ENCODE measurements around the gene CTAGE9.
"Not testable (repeated sequence)": the region's sequence is repeated elsewhere in the genome, so short reads cannot be mapped to it uniquely, and the experiment has no call there.

Gene CTAGE9

DNA sequence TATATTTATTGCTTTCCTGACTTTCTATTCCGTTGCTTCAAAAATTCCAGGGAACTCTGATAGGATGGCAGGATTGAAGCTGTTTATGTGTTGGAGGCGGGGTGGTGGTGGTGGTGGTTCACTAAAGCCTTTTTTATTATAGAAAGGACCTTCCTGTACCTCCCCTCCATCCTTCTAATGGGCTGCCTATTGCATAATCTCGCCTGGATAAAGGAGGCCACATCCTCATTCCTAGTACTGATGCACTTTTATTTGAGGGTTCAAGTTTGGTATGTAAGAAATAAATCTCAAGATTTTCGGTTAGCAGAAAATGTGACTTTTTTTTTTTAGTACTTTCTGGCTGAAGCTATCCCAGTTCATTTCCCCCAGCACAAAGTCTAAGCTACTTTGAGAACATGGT lies 18.7 kb upstream of the CTAGE9 start:
- no peak for DNase-seq (ENCODE audit: low read depth, low spot score)

GRCh38 chr6:131728296-131728939 lies 17.6 kb upstream of the CTAGE9 start:
- DNase-seq (ENCODE audit: low read depth, low spot score) = no peak

DNA sequence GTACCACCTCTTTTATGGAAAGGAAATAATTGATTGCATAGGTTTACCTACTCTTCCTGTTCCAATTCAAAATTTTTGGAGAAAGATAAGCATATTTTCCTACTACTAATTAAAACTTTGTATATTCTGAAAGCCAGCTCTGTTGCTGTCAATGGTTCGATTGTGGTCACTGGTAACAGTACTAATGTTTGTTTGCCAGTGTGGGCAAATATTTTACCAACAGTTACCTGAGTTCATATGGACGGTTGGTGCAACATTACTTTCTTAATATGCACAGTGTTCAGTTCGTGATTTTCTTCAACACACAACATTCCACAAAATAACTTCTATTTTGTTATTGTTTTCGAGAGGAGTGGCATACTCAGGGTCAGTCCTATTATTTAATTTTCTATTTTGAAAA lies 17.1 kb upstream of the CTAGE9 start:
- no peak for DNase-seq (ENCODE audit: low read depth, low spot score)

DNA sequence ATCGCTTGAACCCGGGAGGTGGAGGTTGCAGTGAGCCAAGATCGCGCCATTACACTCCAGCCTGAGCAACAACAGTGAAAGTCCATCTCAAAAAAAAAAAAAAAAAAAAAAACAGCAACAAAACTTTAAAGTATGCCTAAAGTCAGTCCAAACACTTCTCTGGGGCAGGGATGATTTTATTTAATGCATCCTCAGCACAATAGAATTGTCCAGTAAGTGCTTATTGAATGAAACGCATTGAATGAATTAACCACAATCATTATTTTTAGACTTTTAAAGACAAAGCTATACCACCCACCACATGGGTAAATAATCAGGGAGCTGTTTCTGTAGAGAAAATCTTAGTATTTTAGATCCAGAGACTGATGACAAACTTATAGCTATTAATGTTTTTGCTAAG lies 16.6 kb upstream of the CTAGE9 start:
- DNase-seq (ENCODE audit: low read depth, low spot score) = no peak

GRCh38 chr6:131724114-131724513 lies 13.3 kb upstream of the CTAGE9 start:
- DNase-seq (ENCODE audit: low read depth, low spot score) = no peak

GRCh38 chr6:131721161-131721560 lies 10.3 kb upstream of the CTAGE9 start:
- DNase-seq (ENCODE audit: low read depth, low spot score) = no peak

DNA sequence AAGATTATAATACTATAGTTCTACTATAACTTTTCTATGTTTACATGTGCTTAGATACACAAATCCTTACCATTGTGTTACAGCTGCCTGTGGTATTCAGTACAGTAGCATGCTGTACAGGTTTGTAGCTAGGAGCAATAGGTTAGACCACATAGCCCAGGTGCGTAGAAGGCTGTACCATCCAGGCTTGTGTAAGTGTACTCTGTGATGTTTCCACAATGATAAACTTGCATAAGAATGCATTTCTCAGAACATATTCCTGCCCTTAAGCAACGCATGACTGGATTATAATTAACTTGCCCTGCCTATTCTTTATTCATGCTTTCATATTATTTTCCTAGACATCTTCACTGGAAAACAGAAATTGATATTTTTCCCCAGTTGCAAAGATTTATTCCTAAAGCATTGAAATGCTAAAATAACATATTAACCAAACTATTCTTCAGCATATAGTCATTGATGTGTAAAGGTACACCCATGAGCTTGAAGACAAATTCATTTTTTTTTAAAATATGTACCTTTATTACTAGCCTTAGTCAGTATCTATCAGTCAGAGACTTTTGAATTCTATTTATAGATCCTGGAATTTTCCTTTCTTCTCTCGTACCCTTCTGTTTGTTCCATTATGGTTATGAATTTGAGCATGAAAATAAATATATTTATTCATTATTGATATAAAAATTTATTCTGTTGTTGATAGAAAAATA lies 7.2 kb upstream of the CTAGE9 start:
- no peak for DNase-seq (ENCODE audit: low read depth, low spot score)

DNA sequence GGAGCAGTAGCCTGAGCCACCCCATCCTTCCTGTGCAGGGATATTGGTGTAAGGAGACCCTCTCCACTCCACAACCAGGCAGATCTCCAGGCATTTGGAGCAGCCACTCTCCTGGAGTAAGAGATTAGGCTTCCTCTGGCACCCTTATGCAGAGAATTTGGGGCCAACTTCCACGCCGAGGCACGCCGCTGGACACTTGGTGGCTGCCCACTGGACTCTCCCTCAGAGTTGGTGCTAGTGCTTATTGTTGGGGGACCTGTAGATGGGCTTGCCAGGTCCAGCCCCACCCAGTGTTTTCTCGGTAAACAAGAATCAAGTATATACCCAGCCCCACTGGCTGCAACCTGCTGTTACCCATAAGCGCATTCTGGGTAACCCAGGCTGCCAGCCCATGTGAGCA lies 4.8 kb upstream of the CTAGE9 start:
- DNase-seq (ENCODE audit: low read depth, low spot score) = not testable (repeated sequence)

GRCh38 chr6:131703905-131704304 lies 6.9 kb downstream of the CTAGE9 start:
- not testable (repeated sequence) for DNase-seq (ENCODE audit: low read depth, low spot score)

DNA sequence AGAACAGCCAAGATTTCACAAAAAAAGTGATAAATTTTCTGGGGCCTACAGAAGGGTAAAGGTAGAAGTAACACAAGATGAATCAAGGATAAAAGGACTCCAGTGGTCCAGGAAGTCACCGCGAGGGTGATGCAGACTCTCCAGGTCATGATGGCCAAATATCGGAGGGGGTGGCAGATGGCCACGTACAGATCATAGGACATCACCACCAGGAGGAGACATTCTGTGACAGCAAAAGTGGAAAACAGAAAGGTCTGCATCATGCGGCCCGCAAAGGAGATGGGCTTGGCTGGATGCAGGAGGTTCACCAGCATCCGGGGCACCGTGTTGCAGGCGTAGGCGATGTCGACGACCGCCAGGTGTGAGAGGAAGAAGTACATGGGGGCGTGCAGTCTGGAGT lies 10.0 kb downstream of the CTAGE9 start:
- not testable (repeated sequence) for DNase-seq (ENCODE audit: low read depth, low spot score)

DNA sequence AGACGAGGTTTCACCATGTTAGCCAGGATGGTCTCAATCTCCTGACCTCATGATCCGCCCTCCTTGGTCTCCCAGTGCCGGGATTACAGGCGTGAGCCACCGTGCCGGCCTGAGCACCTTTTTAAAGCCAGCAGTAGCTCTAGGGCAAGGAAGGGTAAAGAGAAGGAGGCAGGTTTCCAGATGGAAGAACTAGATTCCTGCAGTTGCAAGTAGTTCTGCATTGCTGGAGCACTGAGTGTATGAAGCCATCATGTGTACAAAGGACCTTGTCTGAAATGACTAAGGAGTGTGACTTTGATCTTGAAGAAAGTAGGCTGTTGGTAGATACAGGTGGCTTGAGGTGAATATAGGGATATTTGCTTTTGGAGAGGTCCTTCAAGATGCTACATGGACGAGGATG lies 13.9 kb downstream of the CTAGE9 start:
- DNase-seq (ENCODE audit: low read depth, low spot score) = no peak

DNA sequence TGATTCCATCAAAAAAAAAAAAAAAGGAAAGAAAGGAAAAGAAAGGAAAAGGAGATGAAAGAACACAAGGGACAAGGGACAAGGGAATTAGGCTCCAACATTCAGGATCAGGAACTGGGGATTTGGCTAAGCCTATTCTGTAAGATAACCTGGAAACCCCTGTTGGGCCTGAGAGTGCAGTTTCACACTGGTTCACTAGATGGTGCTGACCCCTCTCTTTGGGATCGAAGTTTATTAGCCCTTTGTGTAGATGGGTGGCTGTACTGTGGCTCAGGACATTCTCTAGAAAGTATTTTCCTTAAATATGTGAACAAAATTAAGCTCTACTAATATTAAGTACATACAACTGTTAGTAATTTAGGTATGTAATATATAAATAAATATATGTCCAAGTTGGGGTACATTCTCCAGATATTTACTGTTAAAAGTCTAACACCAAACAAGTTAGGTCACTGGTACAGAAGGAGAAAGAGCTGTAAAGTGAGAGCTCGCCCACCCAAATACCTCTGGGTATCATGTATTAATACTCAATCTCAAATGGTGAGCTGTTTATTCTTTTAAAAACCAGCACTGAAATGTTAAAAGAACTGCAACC lies 15.9 kb downstream of the CTAGE9 start:
- peak; percentile 32 for DNase-seq (ENCODE audit: low read depth, low spot score)

DNA sequence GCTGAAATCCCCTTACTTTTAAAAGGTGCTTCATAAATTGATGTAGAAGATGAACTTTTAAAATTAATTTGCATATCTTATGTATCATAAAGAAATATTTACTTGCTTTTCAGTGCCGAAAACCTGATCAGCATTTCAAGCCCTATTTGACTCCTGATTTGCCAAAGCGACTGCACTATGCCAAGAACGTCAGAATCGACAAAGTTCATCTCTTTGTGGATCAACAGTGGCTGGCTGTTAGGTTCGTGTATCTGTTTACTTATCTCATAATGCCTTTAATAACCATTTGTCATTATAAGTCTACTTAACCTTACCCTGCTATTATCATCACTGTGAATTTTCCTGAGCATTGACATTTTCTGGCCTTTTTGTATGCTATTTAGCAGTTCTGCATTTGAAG lies 17.4 kb downstream of the CTAGE9 start:
- DNase-seq (ENCODE audit: low read depth, low spot score) = no peak

GRCh38 chr6:131692589-131692988 lies 18.2 kb downstream of the CTAGE9 start:
- no peak for DNase-seq (ENCODE audit: low read depth, low spot score)

DNA sequence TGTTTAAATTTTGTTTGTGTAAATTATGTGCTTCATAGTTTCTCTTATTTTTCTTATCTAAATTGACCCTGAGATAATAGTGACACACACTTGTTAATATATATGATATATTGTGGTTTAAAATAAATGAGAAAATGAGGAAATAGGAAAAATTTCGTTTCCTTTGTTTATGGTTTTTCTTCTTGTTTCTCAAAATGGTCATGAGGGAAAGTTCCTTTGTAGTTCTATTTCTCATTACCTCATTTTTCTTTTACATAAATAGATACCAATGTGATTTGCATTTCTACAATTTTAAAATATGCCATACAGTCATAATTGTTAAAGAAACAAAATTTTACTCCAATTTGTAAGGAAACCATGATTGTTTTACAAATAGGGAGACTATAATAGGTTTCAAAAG lies 18.8 kb downstream of the CTAGE9 start:
- no peak for DNase-seq (ENCODE audit: low read depth, low spot score)

DNA sequence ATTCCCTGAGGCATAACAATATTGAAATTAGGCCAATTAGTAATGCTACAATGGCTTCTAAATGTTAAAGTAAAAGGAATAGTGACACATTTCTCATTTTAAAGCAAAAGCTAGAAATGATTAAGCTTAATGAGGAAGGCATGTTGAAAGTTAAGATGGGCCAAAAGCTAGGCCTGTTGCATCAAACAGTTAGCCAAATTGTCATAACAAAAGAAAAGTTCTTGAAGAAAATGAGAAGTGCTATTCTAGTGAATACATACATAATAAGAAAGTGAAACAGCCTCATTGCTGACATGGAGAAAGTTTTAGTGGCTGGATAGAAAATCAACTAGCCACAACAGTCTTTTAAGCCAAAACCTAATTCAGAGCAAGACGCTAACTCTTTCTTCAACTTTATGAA lies 22.5 kb downstream of the CTAGE9 start:
- no peak for DNase-seq (ENCODE audit: low read depth, low spot score)

- DNase-seq (ENCODE audit: low read depth, low spot score) = no peak
Observed at GRCh38 chr6:131687022-131687421, 23.8 kb downstream of the CTAGE9 start.

- DNase-seq (ENCODE audit: low read depth, low spot score) = no peak
Observed at GRCh38 chr6:131685266-131685780, 25.5 kb downstream of the CTAGE9 start.

GRCh38 chr6:131683479-131683878 lies 27.3 kb downstream of the CTAGE9 start:
- DNase-seq (ENCODE audit: low read depth, low spot score) = no peak

- peak; percentile 20 for DNase-seq (ENCODE audit: low read depth, low spot score)
Observed at GRCh38 chr6:131682442-131682841, 28.4 kb downstream of the CTAGE9 start.

- no peak for DNase-seq (ENCODE audit: low read depth, low spot score)
Observed at GRCh38 chr6:131681585-131681984, 29.2 kb downstream of the CTAGE9 start.

- DNase-seq (ENCODE audit: low read depth, low spot score) = no peak
Observed at GRCh38 chr6:131680868-131681267, 29.9 kb downstream of the CTAGE9 start.

GRCh38 chr6:131678442-131678841 lies 32.4 kb downstream of the CTAGE9 start:
- no peak for DNase-seq (ENCODE audit: low read depth, low spot score)

Data from smooth muscle cell of the brain vasculature (primary cell).